GM03348 (cell line): ENCODE data around the gene IL17RE.

Experiments used
- DNase-seq: peaks from one replicate; pipeline ENCODE4 v3.0.0; 2012; ENCODE audit warnings: low spot score

IL17RE gene

GRCh38 chr3:9906480-9906879, 3.8 kb downstream of the IL17RE start:
- no peak for DNase-seq

GRCh38 chr3:9908286-9908685, 5.6 kb downstream of the IL17RE start:
- DNase-seq, result no peak

DNA sequence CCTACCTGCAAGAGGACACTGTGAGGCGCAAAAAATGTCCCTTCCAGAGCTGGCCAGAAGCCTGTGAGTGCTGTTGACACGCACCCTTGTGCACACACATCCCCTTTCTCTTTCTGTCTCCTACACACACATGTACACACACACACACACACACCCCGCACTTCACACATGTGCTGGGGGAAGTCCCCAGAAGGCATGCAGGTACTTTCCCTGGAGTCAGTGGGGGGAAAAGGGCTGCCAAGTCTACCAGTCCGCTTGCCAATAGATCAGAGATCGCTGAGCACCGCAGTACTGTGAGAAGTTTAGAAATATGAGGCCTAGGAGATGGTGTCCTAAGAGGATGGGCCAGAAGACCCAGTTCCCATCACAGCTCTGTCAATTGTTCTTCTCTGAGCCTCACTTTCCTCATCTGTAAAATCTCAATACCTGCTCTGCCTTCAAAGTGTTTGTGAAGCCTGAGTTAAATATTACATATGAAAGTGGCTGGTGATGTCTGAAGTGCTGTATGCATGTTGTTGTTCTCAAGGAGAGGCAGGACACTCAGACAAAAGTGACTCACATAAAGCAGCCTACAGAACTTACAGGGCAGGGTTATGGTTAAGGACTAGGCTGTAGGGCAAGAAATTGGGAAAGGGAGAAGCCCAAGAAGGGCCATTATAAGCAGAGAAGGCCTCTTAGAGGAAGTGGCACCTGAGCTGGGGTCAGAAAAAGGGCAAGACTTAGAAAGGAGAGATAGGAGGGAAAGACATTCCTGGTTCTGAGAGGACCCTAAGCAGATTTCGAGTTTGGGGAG, 6.8 kb downstream of the IL17RE start:
- no peak for DNase-seq

DNA sequence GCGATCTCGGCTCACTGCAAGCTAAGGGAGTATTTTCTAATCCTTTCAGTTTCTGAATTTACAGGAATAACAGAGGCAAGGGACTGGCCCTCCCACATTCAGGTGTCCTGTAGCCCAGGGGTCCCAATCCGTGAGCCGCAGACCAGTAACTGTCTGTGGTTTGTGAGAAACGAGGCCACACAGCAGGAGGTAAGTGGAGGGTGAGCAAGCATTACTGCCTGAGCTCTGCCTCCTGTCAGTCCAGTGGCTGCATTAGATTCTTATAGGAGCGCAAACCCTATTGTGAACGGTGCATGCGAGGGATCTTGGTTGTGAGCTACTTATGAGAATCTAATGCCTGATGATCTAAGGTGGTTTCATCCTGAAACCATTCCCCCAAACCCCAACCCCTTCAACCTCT, 9.2 kb downstream of the IL17RE start:
- no peak for DNase-seq

DNA sequence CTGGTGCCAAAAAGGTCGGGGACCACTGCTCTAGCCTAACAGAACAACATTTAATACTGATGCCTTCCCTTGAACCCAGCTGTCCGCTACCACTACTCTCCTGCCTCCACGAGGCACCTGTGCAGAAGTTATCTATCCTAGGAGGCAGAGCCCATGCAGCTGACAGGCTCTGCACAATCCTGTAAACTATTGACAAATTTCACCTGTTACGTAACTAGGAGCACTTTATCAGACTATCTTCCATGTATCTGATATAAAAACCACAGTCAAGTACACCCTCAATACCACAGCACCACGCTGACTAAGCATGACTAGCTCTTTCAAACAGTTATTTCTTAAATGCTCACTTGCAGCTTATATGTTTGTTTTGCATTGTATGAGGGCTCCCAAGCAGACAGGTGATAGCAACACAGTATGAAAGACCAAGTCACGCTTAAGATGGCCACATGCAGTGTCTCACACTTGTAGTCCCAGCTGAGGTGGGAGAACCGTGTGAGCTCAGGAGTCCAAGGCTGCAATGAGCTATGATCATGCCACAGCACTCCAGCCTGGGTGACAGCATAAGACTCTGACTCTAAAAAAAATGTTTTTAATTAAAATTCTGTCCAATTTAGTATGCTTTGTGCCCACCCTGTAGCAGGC, 9.8 kb downstream of the IL17RE start:
- peak; percentile 39 for DNase-seq

GRCh38 chr3:9913601-9914000, 11.0 kb downstream of the IL17RE start:
- no peak for DNase-seq

GRCh38 chr3:9914011-9914410, 11.4 kb downstream of the IL17RE start:
- no peak for DNase-seq

DNA sequence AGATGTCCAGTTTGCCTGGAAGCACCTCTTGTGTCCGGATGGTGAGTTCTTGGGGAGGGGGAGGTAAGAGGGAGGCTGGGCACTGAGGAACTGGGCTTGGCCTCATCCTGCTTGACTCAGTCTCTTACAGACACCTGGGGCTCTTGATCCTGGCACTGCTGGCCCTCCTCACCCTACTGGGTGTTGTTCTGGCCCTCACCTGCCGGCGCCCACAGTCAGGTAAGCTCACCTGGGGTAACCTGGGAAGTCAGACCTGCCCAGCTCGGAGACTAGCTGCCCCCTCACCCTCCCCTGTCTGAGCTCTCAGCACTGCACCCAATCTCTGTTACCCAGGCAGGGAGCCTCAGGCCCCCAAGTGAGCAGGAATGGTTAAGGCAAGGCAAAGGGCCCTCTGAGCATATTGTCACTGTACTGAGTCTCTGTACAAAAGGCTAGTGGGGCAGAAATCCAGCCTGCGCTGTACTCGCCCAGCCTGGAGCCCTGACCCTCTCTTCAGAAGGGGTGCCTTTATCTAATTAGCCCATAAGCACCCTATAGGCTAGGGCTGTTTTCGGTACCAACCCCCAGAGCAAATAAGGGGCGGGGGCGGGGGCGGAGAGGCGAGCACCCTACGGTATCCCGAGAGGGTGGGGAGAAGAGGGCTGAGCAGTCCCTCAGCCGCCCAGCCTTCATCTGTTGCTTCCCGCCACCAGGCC, 12.1 kb downstream of the IL17RE start:
- no peak for DNase-seq

GRCh38 chr3:9915254-9916141, 12.8 kb downstream of the IL17RE start:
- DNase-seq, result peak; percentile 80

DNA sequence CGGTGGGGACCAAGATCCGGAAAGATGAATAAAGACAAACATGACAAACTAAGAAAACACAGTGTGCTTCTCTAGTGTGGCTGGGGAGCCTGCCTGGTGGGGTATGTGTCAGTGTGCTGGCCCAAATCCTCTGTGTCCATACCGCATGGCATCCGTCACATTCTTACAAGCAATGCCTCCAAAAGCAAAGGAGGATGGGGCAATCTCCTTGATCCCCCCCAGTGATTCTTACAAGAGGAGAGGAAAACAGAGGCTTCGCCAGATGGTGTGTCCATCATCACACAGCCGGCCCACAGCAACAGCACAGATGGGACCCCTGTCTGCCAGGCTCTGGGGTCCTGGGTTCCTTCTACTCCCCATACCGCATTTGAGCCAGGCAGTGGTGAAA, 13.7 kb downstream of the IL17RE start:
- peak; percentile 61 for DNase-seq

DNA sequence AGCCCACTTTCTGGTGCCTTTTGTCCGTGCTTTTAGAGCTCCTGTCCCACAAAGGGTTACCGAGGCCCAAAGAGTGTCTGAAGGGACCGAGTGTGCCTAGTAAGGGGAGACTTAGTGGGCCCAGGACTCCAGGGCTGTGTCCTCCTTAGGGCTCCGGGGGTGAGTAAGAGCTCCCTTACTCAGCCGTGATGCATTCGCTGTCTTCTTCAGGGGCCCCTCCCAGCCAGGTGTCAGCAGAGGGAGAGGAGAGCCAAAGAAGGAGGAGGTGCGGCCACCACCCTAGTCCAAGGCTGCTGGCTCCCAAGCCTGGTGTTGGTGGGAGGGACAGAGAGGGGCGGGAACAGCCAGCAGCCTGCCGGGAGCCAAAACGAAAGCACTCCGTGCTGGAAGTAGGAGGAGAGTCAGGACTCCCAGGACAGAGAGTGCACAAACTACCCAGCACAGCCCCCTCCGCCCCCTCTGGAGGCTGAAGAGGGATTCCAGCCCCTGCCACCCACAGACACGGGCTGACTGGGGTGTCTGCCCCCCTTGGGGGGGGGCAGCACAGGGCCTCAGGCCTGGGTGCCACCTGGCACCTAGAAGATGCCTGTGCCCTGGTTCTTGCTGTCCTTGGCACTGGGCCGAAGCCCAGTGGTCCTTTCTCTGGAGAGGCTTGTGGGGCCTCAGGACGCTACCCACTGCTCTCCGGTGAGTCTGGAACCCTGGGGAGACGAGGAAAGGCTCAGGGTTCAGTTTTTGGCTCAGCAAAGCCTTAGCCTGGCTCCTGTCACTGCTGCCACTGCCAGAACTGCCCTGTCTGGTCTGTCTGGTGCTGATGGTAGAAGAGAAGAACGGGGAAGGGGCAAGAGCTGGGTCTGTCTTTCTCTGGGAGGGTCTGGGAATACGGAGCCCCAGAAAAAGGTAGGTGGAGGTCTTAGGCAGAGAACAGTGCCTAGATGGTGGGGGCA, 14.4 kb downstream of the IL17RE start, which contains the start of gene IL17RC:
IL17RC (plus strand) TSS at position 365 of the 947 bp plus-strand sequence; CDS start at position 583, 218 bp downstream.
- peak; percentile 94 for DNase-seq

DNA sequence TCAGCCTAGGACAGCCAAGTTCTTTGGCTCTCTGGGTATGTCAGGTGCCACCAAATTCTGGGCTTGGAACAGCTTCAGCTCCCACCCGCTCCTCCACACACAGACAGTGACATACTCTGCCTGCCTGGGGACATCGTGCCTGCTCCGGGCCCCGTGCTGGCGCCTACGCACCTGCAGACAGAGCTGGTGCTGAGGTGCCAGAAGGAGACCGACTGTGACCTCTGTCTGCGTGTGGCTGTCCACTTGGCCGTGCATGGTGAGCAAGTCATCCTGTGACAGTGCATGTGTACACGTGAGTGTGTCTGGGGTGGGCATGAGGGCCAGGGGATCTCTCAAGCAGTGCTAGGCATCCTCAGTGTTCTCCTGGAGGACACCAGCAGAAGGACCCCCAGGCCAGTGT, 15.2 kb downstream of the IL17RE start:
- no peak for DNase-seq

DNA sequence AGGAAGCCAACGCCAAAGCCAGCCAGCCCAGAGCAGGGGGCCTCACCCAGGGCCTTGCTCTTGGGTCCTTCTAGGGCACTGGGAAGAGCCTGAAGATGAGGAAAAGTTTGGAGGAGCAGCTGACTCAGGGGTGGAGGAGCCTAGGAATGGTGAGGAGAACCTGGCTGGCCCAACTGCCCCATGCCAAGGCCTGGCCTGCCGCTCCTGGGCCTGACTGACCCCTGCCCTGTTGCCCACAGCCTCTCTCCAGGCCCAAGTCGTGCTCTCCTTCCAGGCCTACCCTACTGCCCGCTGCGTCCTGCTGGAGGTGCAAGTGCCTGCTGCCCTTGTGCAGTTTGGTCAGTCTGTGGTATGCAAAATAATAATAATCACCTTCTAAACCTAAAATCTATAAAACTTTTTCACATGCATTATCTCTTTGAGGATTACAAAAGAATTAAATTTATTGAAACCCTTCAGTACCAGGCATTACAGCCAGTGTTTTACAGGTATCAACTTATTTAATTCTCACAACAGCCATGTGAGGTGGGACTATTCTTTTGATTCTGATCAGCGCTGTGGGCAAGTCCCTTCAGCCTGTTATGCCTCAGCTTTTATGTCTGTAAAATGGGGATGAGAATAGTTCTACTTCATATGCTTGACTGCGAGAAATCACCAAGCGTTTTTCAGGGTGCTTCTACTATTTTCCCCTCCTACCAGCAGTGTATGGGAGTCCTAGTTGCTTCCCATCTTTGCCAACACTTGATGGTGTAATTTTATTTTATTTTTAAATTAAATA, 15.8 kb downstream of the IL17RE start:
- no peak for DNase-seq

DNA sequence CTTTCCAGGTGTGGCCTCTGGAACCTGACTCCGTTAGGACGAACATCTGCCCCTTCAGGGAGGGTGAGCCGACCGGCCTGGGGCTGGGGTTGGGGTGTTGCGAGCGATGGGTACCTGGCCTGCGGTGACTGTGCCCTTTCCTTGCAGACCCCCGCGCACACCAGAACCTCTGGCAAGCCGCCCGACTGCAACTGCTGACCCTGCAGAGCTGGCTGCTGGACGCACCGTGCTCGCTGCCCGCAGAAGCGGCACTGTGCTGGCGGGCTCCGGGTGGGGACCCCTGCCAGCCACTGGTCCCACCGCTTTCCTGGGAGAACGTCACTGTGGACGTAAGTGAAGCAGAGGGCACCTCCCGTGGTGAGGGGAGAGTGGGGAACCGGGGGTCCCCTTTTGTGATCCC, 25.5 kb downstream of the IL17RE start:
- DNase-seq, result no peak

DNA sequence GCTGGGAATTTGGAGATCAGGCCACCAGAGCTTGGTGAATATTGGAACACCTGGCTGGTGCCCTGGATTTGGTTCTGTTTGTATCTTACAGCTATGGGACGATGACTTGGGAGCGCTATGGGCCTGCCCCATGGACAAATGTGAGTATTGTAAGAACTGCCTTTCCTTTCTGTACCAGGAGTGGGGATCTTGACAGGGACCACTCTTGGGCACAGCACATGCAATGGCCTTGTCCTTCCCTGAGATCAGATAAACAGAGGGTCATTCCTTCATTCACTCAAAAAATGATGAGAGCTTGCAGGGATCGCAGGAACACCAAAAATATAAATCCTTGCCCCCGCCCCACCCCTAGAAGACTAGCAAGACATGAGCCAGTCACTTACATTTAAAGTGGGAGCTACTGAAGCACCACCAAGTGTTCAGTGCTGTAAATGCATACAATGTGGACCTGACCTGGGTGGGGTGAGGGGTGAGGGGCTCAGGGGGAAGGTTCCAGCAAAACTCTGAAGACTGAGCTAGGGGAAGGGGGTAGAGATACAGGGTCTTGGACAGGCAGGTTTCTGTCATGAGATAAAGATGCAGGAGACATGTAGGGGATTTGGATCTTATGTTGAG, 28.3 kb downstream of the IL17RE start:
- DNase-seq, result no peak

- DNase-seq, result no peak
Observed at GRCh38 chr3:9932535-9932842, 29.8 kb downstream of the IL17RE start.

GRCh38 chr3:9932843-9933560, 30.4 kb downstream of the IL17RE start:
- DNase-seq, result peak; percentile 90

DNA sequence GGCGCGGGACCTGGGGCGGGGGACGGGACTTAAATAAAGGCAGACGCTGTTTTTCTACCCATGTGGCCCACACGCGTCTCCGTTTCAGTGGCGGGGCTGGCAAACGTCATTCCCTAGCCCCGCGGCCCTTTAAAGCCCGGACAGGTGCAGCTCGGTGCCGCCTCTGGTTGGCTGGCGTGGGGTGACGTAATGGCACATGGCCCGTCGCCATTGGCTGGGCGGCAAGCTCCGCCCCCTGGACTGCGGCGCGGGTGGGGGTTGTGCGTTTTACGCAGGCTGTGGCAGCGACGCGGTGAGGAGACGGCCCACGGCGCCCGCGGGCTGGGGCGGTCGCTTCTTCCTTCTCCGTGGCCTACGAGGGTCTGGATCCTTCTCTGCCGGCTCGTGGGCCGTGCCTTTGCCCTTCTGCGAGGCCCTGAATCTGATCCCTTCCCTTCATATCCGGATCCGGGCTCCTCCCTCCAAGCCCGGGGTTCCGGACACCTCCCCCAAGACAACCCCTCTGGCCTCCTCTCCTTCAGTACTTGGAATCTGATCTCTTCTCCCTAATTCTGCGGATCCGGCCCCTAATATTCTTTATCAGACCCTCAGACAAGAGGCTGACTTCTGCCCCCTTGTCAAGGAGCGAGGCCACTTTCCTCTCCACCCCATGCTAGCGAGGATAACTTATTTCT, 31.1 kb downstream of the IL17RE start, which contains the start of gene CRELD1:
CRELD1 (plus strand) TSS at position 274 of the 674 bp plus-strand sequence. CDS start 605 bp downstream, outside the sequence.
- peak; percentile 96 for DNase-seq
